Prostate gland (tissue), 2 donors: ENCODE measurements around the gene CEBPB. TPM values are rescaled to one million over a fixed set of nuclear protein-coding genes. Genes with fewer than 3 reads are reported as not detected.

Experiments used
- DNase-seq: peaks from one replicate; pipeline ENCODE4 v3.0.0-alpha.2; 2019; ENCODE audit warnings: low spot score
- H3K27ac ChIP-seq, 2 donors: fragments of 200-600 bp; sonication (generic); 2 replicates each; pipeline ENCODE4 v1.5.1; 2017 to 2019
- H3K27me3 ChIP-seq: fragments of 200-600 bp; sonication (generic); replicated peaks from 2 replicates; pipeline ENCODE4 v1.5.1; 2019; ENCODE audit not compliant: insufficient read depth
- H3K36me3 ChIP-seq, 2 donors: fragments of 200-600 bp; sonication (generic); 1 replicate in 1 of 2; 2 replicates in 1 of 2; pipeline versions ENCODE4 v1.5.1 to v1.8.1; 2017 to 2019
- H3K4me1 ChIP-seq: fragments of 200-600 bp; sonication (generic); replicated peaks from 2 replicates; pipeline ENCODE4 v1.5.1; 2019
- H3K4me3 ChIP-seq, 2 donors: fragments of 200-600 bp; sonication (generic); 2 replicates each; pipeline ENCODE4 v1.5.1; 2017 to 2019
- H3K9me3 ChIP-seq: fragments of 200-600 bp; sonication (generic); 2 replicates; pipeline ENCODE4 v1.5.1; 2017
- CTCF ChIP-seq, 4 experiments: fragments of 200-600 bp in 2 of 4; fragments of 450-650 bp in 2 of 4; sonication (generic) in 2 of 4; IDR thresholded peaks; 1 replicate in 3 of 4; 2 replicates in 1 of 4; pipeline ENCODE4 v1.5.1; 2016 to 2019; ENCODE audit warnings: antibody characterized with exemption in 4 of 4, mild to moderate bottlenecking in 2 of 4, moderate library complexity in 2 of 4
- POLR2A ChIP-seq: fragments of 450-650 bp; IDR thresholded peaks from one replicate; pipeline ENCODE4 v1.6.1; 2016; ENCODE audit warnings: antibody characterized with exemption, mild to moderate bottlenecking
- POLR2AphosphoS5 ChIP-seq: sonication (generic); formaldehyde crosslinking; IDR thresholded peaks from one replicate; pipeline ENCODE4 v1.6.1; 2017; ENCODE audit warnings: antibody characterized with exemption
- WGBS: methylation state at CpG from one replicate; pipeline ENCODE4 v1.1.5; 2018; 5-methylcytosine and 5-hydroxymethylcytosine counted together
- intact Hi-C: fragments of 100-400 bp; cut with DNase I; formaldehyde crosslinking; loops from one replicate; pipeline ENCODE4 v1.14.2; 2022
- total RNA-seq, 2 donors: library from RNA; depleted of rRNA; stranded (reverse); fragments of >200 nt; gene quantifications; one replicate each; pipeline ENCODE4 v1.1.0, GENCODE V29; 2016

Gene CEBPB
- total RNA-seq, 2 donors from 2014 or later, result 72.8 to 77.2 TPM

- Histone ChIP-seq H3K36me3 (no peaks in the 10 kb centered on the region), H3K4me1 (no peaks in the 10 kb centered on the region), H3K27ac (no peak overlapping the region), H3K9me3 (no peaks in the 10 kb centered on the region), H3K4me3 (no peak overlapping the region), H3K27me3 (no peaks in the 10 kb centered on the region)
- intact Hi-C loops, result no loop called here
- no peak for DNase-seq
- TF ChIP-seq CTCF (IDR thresholded peaks at IDR 0.05) (no peak), POLR2AphosphoS5 (no peak), POLR2A (no peak)
- 84% methylated on average over 7 of the region's 7 CpGs for WGBS
Measured at GRCh38 chr20:50232651-50233324, 42.2 kb downstream of the CEBPB start.

GRCh38 chr20:50233325-50234212 lies 42.9 kb downstream of the CEBPB start:
- H3K4me3 ChIP-seq, result no peak overlapping the region
- no peaks in the 10 kb centered on the region for H3K36me3 ChIP-seq
- no peak for TF ChIP-seq CTCF (IDR thresholded peaks at IDR 0.05)
- no peak for TF ChIP-seq POLR2A
- TF ChIP-seq POLR2AphosphoS5, result no peak
- WGBS, result 31% methylated on average over 19 of the region's 19 CpGs
- no peaks in the 10 kb centered on the region for H3K4me1 ChIP-seq
- no peak overlapping the region for H3K27ac ChIP-seq
- DNase-seq, result no peak
- intact Hi-C loops, result no loop called here
- no peaks in the 10 kb centered on the region for H3K9me3 ChIP-seq
- H3K27me3 ChIP-seq, result no peaks in the 10 kb centered on the region

- TF ChIP-seq POLR2AphosphoS5, result no peak
- no peak for TF ChIP-seq POLR2A
- TF ChIP-seq CTCF (IDR thresholded peaks at IDR 0.05), result no peak
- DNase-seq, result no peak
- intact Hi-C loops, result no loop called here
- Histone ChIP-seq H3K36me3 (no peaks in the 10 kb centered on the region), H3K27ac (no peak overlapping the region), H3K4me3 (no peak overlapping the region), H3K9me3 (no peaks in the 10 kb centered on the region), H3K4me1 (no peaks in the 10 kb centered on the region), H3K27me3 (no peaks in the 10 kb centered on the region)
- 69% methylated on average over 12 of the region's 12 CpGs for WGBS
Measured at GRCh38 chr20:50234288-50234687, 43.7 kb downstream of the CEBPB start.

- no peak overlapping the region for H3K4me3 ChIP-seq
- intact Hi-C loops, result no loop called here
- no peaks in the 10 kb centered on the region for H3K4me1 ChIP-seq
- H3K36me3 ChIP-seq, result no peaks in the 10 kb centered on the region
- no peak for TF ChIP-seq POLR2AphosphoS5
- no peak for TF ChIP-seq CTCF (IDR thresholded peaks at IDR 0.05)
- TF ChIP-seq POLR2A, result no peak
- H3K27ac ChIP-seq, result no peak overlapping the region
- no peaks in the 10 kb centered on the region for H3K27me3 ChIP-seq
- WGBS, result 57% methylated on average over 4 of the region's 4 CpGs
- no peaks in the 10 kb centered on the region for H3K9me3 ChIP-seq
- DNase-seq, result no peak
Measured at GRCh38 chr20:50237349-50237748, 46.7 kb downstream of the CEBPB start.
